ENCODE measurements around the gene LY86. TPM values are rescaled to one million over a fixed set of nuclear protein-coding genes. Genes with fewer than 3 reads are reported as not detected.

The LY86 gene
- total and polyA plus RNA-seq, 9 of the 15 experiments (the other 6 are each of a cell fraction or from before 2014, with no cell fraction given), result 0.08 to 0.20 TPM; not detected in 7

GRCh38 chr6:6633898-6634734 lies 45.6 kb downstream of the LY86 start (continued):
- TF ChIP-seq MAFG (tag; conservative IDR thresholded peaks at IDR 0.05) (peak; percentile 93), MAFK (IDR thresholded peaks at IDR 0.05; ENCODE audit: low read length) (peak; percentile 69), NRF1 (conservative IDR thresholded peaks at IDR 0.05 in 1 of 2, IDR thresholded peaks at IDR 0.05 in 1 of 2) (0 out of 4 replicates have a peak, but pooled peaks of 1 of the 2 experiments have one; percentile 24), ATF4 (CRISPR knock-in tag; IDR thresholded peaks at IDR 0.05) (0 out of 2 replicates have a peak, but pooled peaks have one; percentile 65), ZNF354B (CRISPR knock-in tag; IDR thresholded peaks at IDR 0.05) (no peak), FOXO4 (CRISPR knock-in tag; IDR thresholded peaks at IDR 0.05) (no peak), C11orf30 (IDR thresholded peaks at IDR 0.05; ENCODE audit: low read depth) (peak; percentile 84), MLLT1 (IDR thresholded peaks at IDR 0.05) (no peak), ZKSCAN8 (CRISPR knock-in tag; IDR thresholded peaks at IDR 0.05) (no peak), FOS (IDR thresholded peaks at IDR 0.05; ENCODE audit: extremely low read depth, insufficient read length) (no peak), MCM5 (IDR thresholded peaks at IDR 0.05; ENCODE audit: low read depth) (no peak), TFAP4 (CRISPR knock-in tag; IDR thresholded peaks at IDR 0.05; ENCODE audit: borderline replicate concordance) (no peak), ARID2 (IDR thresholded peaks at IDR 0.05) (no peak), ZNF316 (IDR thresholded peaks at IDR 0.05) (peak; percentile 80), NFE2 (IDR thresholded peaks at IDR 0.05; ENCODE audit: low read depth) (peak; percentile 94)
- TF ChIP-seq, protein P1, sequence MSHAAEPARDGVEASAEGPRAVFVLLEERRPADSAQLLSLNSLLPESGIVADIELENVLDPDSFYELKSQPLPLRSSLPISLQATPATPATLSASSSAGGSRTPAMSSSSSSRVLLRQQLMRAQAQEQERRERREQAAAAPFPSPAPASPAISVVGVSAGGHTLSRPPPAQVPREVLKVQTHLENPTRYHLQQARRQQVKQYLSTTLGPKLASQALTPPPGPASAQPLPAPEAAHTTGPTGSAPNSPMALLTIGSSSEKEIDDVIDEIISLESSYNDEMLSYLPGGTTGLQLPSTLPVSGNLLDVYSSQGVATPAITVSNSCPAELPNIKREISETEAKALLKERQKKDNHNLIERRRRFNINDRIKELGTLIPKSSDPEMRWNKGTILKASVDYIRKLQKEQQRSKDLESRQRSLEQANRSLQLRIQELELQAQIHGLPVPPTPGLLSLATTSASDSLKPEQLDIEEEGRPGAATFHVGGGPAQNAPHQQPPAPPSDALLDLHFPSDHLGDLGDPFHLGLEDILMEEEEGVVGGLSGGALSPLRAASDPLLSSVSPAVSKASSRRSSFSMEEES (CRISPR knock-in tag; IDR thresholded peaks at IDR 0.05), result no peak
- TF ChIP-seq, protein P2, sequence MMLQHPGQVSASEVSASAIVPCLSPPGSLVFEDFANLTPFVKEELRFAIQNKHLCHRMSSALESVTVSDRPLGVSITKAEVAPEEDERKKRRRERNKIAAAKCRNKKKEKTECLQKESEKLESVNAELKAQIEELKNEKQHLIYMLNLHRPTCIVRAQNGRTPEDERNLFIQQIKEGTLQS (IDR thresholded peaks at IDR 0.05), result 0 out of 2 replicates have a peak, but pooled peaks have one; percentile 12
- TF ChIP-seq, protein P2 (CRISPR knock-in tag; conservative IDR thresholded peaks at IDR 0.05), result no peak
